GM18505 (cell line): ENCODE measurements around the gene NRK.
"Not testable (repeated sequence)": the region's sequence is repeated elsewhere in the genome, so short reads cannot be mapped to it uniquely, and the experiment has no call there.

Experiments
- ATAC-seq: cut with Tn5 transposase; IDR thresholded peaks from one replicate; pipeline ENCODE4 v1.9.1; 2021; ENCODE audit not compliant: unreplicated experiment
- POLR2A ChIP-seq: IDR thresholded peaks from 4 replicates; pipeline ENCODE4 v1.6.1; 2011; ENCODE audit warnings: borderline replicate concordance; ENCODE audit not compliant: insufficient read depth, insufficient read length; ENCODE audit errors: extremely low read depth

NRK gene

GRCh38 chrX:105822138-105823091 is at the start of gene NRK:
TSS of gene NRK (plus strand) at chrX:105822539. CDS start at chrX:105822846, 307 bp downstream.
- no peak for TF ChIP-seq POLR2A
- no peak for ATAC-seq

- no peak for TF ChIP-seq POLR2A
- no peak for ATAC-seq
These were observed 48.5 kb upstream of the NRK start for GRCh38 chrX:105773801-105774200.

GRCh38 chrX:105775679-105776078 is 46.7 kb upstream of the NRK start:
- ATAC-seq = no peak
- no peak for TF ChIP-seq POLR2A

GRCh38 chrX:105781804-105782203 is 40.5 kb upstream of the NRK start:
- no peak for TF ChIP-seq POLR2A
- ATAC-seq = no peak

- ATAC-seq = not testable (repeated sequence)
These were observed 25.5 kb upstream of the NRK start for GRCh38 chrX:105796877-105797276.

- TF ChIP-seq POLR2A = no peak
- no peak for ATAC-seq
These were observed 18.4 kb upstream of the NRK start for GRCh38 chrX:105803891-105804290.

- not testable (repeated sequence) for ATAC-seq
These were observed 16.7 kb upstream of the NRK start for GRCh38 chrX:105805655-105806054.

- TF ChIP-seq POLR2A = no peak
- ATAC-seq = no peak
These were observed 5.8 kb upstream of the NRK start for GRCh38 chrX:105816517-105816916.

GRCh38 chrX:105820247-105820646 is 2.1 kb upstream of the NRK start:
- TF ChIP-seq POLR2A = no peak
- no peak for ATAC-seq

- TF ChIP-seq POLR2A = no peak
- ATAC-seq = no peak
These were observed 743 bp upstream of the NRK start for GRCh38 chrX:105821471-105822121.

GRCh38 chrX:105823092-105823455 is 735 bp downstream of the NRK start:
- ATAC-seq = no peak
- TF ChIP-seq POLR2A = no peak

- ATAC-seq = no peak
- no peak for TF ChIP-seq POLR2A
These were observed 6.7 kb downstream of the NRK start for GRCh38 chrX:105829011-105829410.

- ATAC-seq = no peak
- TF ChIP-seq POLR2A = no peak
These were observed 14.9 kb downstream of the NRK start for GRCh38 chrX:105837232-105837631.

- TF ChIP-seq POLR2A = no peak
- no peak for ATAC-seq
These were observed 23.3 kb downstream of the NRK start for GRCh38 chrX:105845631-105846030.

GRCh38 chrX:105850100-105850499 is 27.8 kb downstream of the NRK start:
- ATAC-seq = not testable (repeated sequence)

GRCh38 chrX:105865709-105866108 is 43.4 kb downstream of the NRK start:
- ATAC-seq = no peak
- TF ChIP-seq POLR2A = no peak
